ENCODE data around the gene PHC1.
"Not testable (repeated sequence)": the region's sequence is repeated elsewhere in the genome, so short reads cannot be mapped to it uniquely, and the experiment has no call there.

The PHC1 gene

GRCh38 chr12:8917751-8918150 is 3.4 kb downstream of the PHC1 start:
- DNase-seq (ENCODE audit: low spot score) (no peak), ATAC-seq (ENCODE audit: low read depth) (no peak)
- no peak overlapping the region for H3K4me3 ChIP-seq (ENCODE audit: severe bottlenecking)
- H3K4me1 ChIP-seq (ENCODE audit: insufficient read depth, poor library complexity, severe bottlenecking) = no peaks in the 10 kb centered on the region
- no peak for TF ChIP-seq CTCF (IDR thresholded peaks at IDR 0.05; ENCODE audit: poor library complexity, severe bottlenecking)
- H3K36me3 ChIP-seq (ENCODE audit: low read depth) = no peaks in the 10 kb centered on the region
- no peaks in the 10 kb centered on the region for H3K27me3 ChIP-seq (ENCODE audit: insufficient read depth, poor library complexity, severe bottlenecking)
- no peak overlapping the region for H3K27ac ChIP-seq (ENCODE audit: poor library complexity, severe bottlenecking)
- H3K9me3 ChIP-seq (ENCODE audit: severe bottlenecking) = no peaks in the 10 kb centered on the region

- not testable (repeated sequence) for DNase-seq (ENCODE audit: low spot score); H3K27ac ChIP-seq (ENCODE audit: poor library complexity, severe bottlenecking); H3K4me3 ChIP-seq (ENCODE audit: severe bottlenecking); H3K36me3 ChIP-seq (ENCODE audit: low read depth); H3K27me3 ChIP-seq (ENCODE audit: insufficient read depth, poor library complexity, severe bottlenecking); ATAC-seq (ENCODE audit: low read depth); H3K4me1 ChIP-seq (ENCODE audit: insufficient read depth, poor library complexity, severe bottlenecking); H3K9me3 ChIP-seq (ENCODE audit: severe bottlenecking)
Measured at GRCh38 chr12:8919643-8920042, 5.3 kb downstream of the PHC1 start.

- TF ChIP-seq CTCF (IDR thresholded peaks at IDR 0.05; ENCODE audit: poor library complexity, severe bottlenecking) = no peak
- DNase-seq (ENCODE audit: low spot score) (no peak), ATAC-seq (ENCODE audit: low read depth) (no peak)
- Histone ChIP-seq H3K27ac (ENCODE audit: poor library complexity, severe bottlenecking) (no peak overlapping the region), H3K9me3 (ENCODE audit: severe bottlenecking) (no peaks in the 10 kb centered on the region), H3K4me1 (ENCODE audit: insufficient read depth, poor library complexity, severe bottlenecking) (no peaks in the 10 kb centered on the region), H3K4me3 (ENCODE audit: severe bottlenecking) (no peak overlapping the region), H3K27me3 (ENCODE audit: insufficient read depth, poor library complexity, severe bottlenecking) (no peaks in the 10 kb centered on the region), H3K36me3 (ENCODE audit: low read depth) (no peaks in the 10 kb centered on the region)
Measured at GRCh38 chr12:8922544-8922943, 8.2 kb downstream of the PHC1 start.

- not testable (repeated sequence) for H3K9me3 ChIP-seq (ENCODE audit: severe bottlenecking); H3K27me3 ChIP-seq (ENCODE audit: insufficient read depth, poor library complexity, severe bottlenecking); ATAC-seq (ENCODE audit: low read depth); H3K4me1 ChIP-seq (ENCODE audit: insufficient read depth, poor library complexity, severe bottlenecking); H3K4me3 ChIP-seq (ENCODE audit: severe bottlenecking); DNase-seq (ENCODE audit: low spot score); H3K27ac ChIP-seq (ENCODE audit: poor library complexity, severe bottlenecking); H3K36me3 ChIP-seq (ENCODE audit: low read depth)
Measured at GRCh38 chr12:8930655-8931323, 16.5 kb downstream of the PHC1 start.

GRCh38 chr12:8932464-8932863 is 18.2 kb downstream of the PHC1 start:
- not testable (repeated sequence) for H3K36me3 ChIP-seq (ENCODE audit: low read depth); H3K4me3 ChIP-seq (ENCODE audit: severe bottlenecking); H3K27me3 ChIP-seq (ENCODE audit: insufficient read depth, poor library complexity, severe bottlenecking); H3K4me1 ChIP-seq (ENCODE audit: insufficient read depth, poor library complexity, severe bottlenecking); DNase-seq (ENCODE audit: low spot score); H3K27ac ChIP-seq (ENCODE audit: poor library complexity, severe bottlenecking); H3K9me3 ChIP-seq (ENCODE audit: severe bottlenecking); ATAC-seq (ENCODE audit: low read depth)

GRCh38 chr12:8934080-8934479 is 19.8 kb downstream of the PHC1 start:
- H3K27ac ChIP-seq (ENCODE audit: poor library complexity, severe bottlenecking); H3K4me3 ChIP-seq (ENCODE audit: severe bottlenecking); DNase-seq (ENCODE audit: low spot score); H3K36me3 ChIP-seq (ENCODE audit: low read depth); H3K9me3 ChIP-seq (ENCODE audit: severe bottlenecking); ATAC-seq (ENCODE audit: low read depth); H3K27me3 ChIP-seq (ENCODE audit: insufficient read depth, poor library complexity, severe bottlenecking); H3K4me1 ChIP-seq (ENCODE audit: insufficient read depth, poor library complexity, severe bottlenecking): not testable (repeated sequence)

- ATAC-seq (ENCODE audit: low read depth) = no peak
Measured at GRCh38 chr12:8936735-8937134, 22.4 kb downstream of the PHC1 start.

GRCh38 chr12:8937842-8938442 is 23.6 kb downstream of the PHC1 start:
- not testable (repeated sequence) for DNase-seq (ENCODE audit: low spot score); H3K36me3 ChIP-seq (ENCODE audit: low read depth); H3K27ac ChIP-seq (ENCODE audit: poor library complexity, severe bottlenecking); H3K9me3 ChIP-seq (ENCODE audit: severe bottlenecking); H3K4me1 ChIP-seq (ENCODE audit: insufficient read depth, poor library complexity, severe bottlenecking); H3K4me3 ChIP-seq (ENCODE audit: severe bottlenecking); H3K27me3 ChIP-seq (ENCODE audit: insufficient read depth, poor library complexity, severe bottlenecking); ATAC-seq (ENCODE audit: low read depth)

More at GRCh38 chr12:8936735-8937134, 22.4 kb downstream of the PHC1 start:
- no peak for DNase-seq (ENCODE audit: low spot score)
- no peak for TF ChIP-seq CTCF (IDR thresholded peaks at IDR 0.05; ENCODE audit: poor library complexity, severe bottlenecking)
- H3K4me1 ChIP-seq (ENCODE audit: insufficient read depth, poor library complexity, severe bottlenecking) = no peaks in the 10 kb centered on the region
- no peak overlapping the region for H3K27ac ChIP-seq (ENCODE audit: poor library complexity, severe bottlenecking)
- no peaks in the 10 kb centered on the region for H3K27me3 ChIP-seq (ENCODE audit: insufficient read depth, poor library complexity, severe bottlenecking)
- no peak overlapping the region for H3K4me3 ChIP-seq (ENCODE audit: severe bottlenecking)
- peaks cover 3% of the 10 kb centered on the region; the same call in 1 of the 2 replicates for H3K36me3 ChIP-seq (ENCODE audit: low read depth)
- no peaks in the 10 kb centered on the region for H3K9me3 ChIP-seq (ENCODE audit: severe bottlenecking)
